HG03378 (cell line): ENCODE results near the gene CENPQ.

ENCODE experiments used
- ATAC-seq: cut with Tn5 transposase; IDR thresholded peaks from one replicate; pipeline ENCODE4 v1.9.1; 2021; ENCODE audit warnings: mild to moderate bottlenecking, moderate library complexity; ENCODE audit not compliant: unreplicated experiment

Gene CENPQ

GRCh38 chr6:49499623-49500022 is 36.5 kb downstream of the CENPQ start, which contains the start of gene GLYATL3:
TSS of gene GLYATL3 (plus strand) at chr6:49499923. CDS start at chr6:49511991, 12,068 bp downstream.
- ATAC-seq: no peak

GRCh38 chr6:49504666-49505065 is 41.5 kb downstream of the CENPQ start:
- ATAC-seq: no peak

- ATAC-seq: no peak
These were observed 43.5 kb downstream of the CENPQ start for GRCh38 chr6:49506569-49507111.

- ATAC-seq: no peak
These were observed 46.2 kb downstream of the CENPQ start for GRCh38 chr6:49509342-49509741.

GRCh38 chr6:49513153-49513989 is 50.2 kb downstream of the CENPQ start:
- no peak for ATAC-seq

GRCh38 chr6:49514571-49515484 is 51.7 kb downstream of the CENPQ start:
- no peak for ATAC-seq

GRCh38 chr6:49515485-49516146 is 52.4 kb downstream of the CENPQ start:
- no peak for ATAC-seq

GRCh38 chr6:49516147-49516505 is 53.0 kb downstream of the CENPQ start:
- no peak for ATAC-seq

- ATAC-seq: no peak
These were observed 54.7 kb downstream of the CENPQ start for GRCh38 chr6:49517919-49518318.

GRCh38 chr6:49519660-49520059 is 56.5 kb downstream of the CENPQ start:
- ATAC-seq: peak; percentile 89

GRCh38 chr6:49522710-49523593 is 59.8 kb downstream of the CENPQ start:
- ATAC-seq: no peak

GRCh38 chr6:49523901-49524300 is 60.7 kb downstream of the CENPQ start:
- no peak for ATAC-seq

GRCh38 chr6:49524541-49524940 is 61.4 kb downstream of the CENPQ start:
- ATAC-seq: no peak

- ATAC-seq: no peak
These were observed 63.4 kb downstream of the CENPQ start for GRCh38 chr6:49526598-49526997.

GRCh38 chr6:49527320-49527719 is 64.2 kb downstream of the CENPQ start:
- ATAC-seq: no peak

GRCh38 chr6:49528571-49528970 is 65.4 kb downstream of the CENPQ start:
- ATAC-seq: no peak

- no peak for ATAC-seq
These were observed 67.1 kb downstream of the CENPQ start for GRCh38 chr6:49530141-49530776.

- ATAC-seq: peak; percentile 97
These were observed 68.8 kb downstream of the CENPQ start for GRCh38 chr6:49531774-49532569.

GRCh38 chr6:49535795-49536194 is 72.6 kb downstream of the CENPQ start:
- no peak for ATAC-seq
